MM.1S (cell line): ENCODE measurements around the gene ANO3.

Source experiments
- DNase-seq: peaks from one replicate; pipeline ENCODE4 v3.0.0-alpha.2; 2015
- H2AFZ ChIP-seq: fragments of 300-600 bp; sonication (generic); 2 replicates; pipeline ENCODE4 v1.6.0; 2016; ENCODE audit warnings: antibody characterized with exemption, low read length
- H3F3A ChIP-seq: fragments of 300-600 bp; sonication (generic); 2 replicates; pipeline ENCODE4 v1.6.1; 2016; ENCODE audit warnings: mild to moderate bottlenecking, antibody characterized with exemption, low read length, moderate library complexity, mixed read lengths; ENCODE audit not compliant: insufficient read depth
- H3K27ac ChIP-seq: fragments of 300-600 bp; sonication (generic); 2 replicates; pipeline ENCODE4 v1.5.1; 2016; ENCODE audit warnings: mild to moderate bottlenecking, low read length
- H3K27me3 ChIP-seq: fragments of 300-600 bp; sonication (generic); replicated peaks from 2 replicates; pipeline ENCODE4 v1.6.0; 2016; ENCODE audit warnings: low read length; ENCODE audit not compliant: insufficient read depth
- H3K36me3 ChIP-seq: fragments of 300-600 bp; sonication (generic); replicated peaks from 2 replicates; pipeline ENCODE4 v1.6.1; 2016; ENCODE audit warnings: mild to moderate bottlenecking, low read length, mixed read lengths; ENCODE audit not compliant: insufficient read depth
- H3K4me1 ChIP-seq: fragments of 300-600 bp; sonication (generic); 2 replicates; pipeline ENCODE4 v1.6.1; 2016; ENCODE audit warnings: low read length, mixed read lengths
- H3K4me2 ChIP-seq: fragments of 300-600 bp; sonication (generic); 2 replicates; pipeline ENCODE4 v1.6.0; 2016; ENCODE audit warnings: low read depth, low read length
- H3K4me3 ChIP-seq: fragments of 300-600 bp; sonication (generic); 2 replicates; pipeline ENCODE4 v1.5.1; 2016; ENCODE audit warnings: low read length, mixed read lengths
- H3K79me2 ChIP-seq: fragments of 300-600 bp; sonication (generic); 2 replicates; pipeline ENCODE4 v1.6.1; 2016; ENCODE audit warnings: mixed run types, low read length, mixed read lengths
- H3K9ac ChIP-seq: fragments of 300-600 bp; sonication (generic); 2 replicates; pipeline ENCODE4 v1.6.1; 2016; ENCODE audit warnings: low read length, mixed read lengths
- H3K9me2 ChIP-seq: fragments of 300-600 bp; sonication (generic); replicated peaks from 2 replicates; pipeline ENCODE4 v1.6.1; 2016; ENCODE audit warnings: mild to moderate bottlenecking, low read length, mixed read lengths; ENCODE audit not compliant: insufficient read depth
- H3K9me3 ChIP-seq: fragments of 300-600 bp; sonication (generic); replicated peaks from 2 replicates; pipeline ENCODE4 v1.6.1; 2016; ENCODE audit warnings: mild to moderate bottlenecking, low read length, mixed read lengths; ENCODE audit not compliant: insufficient read depth
- H4K20me1 ChIP-seq: fragments of 300-600 bp; sonication (generic); 2 replicates; pipeline ENCODE4 v1.6.1; 2016; ENCODE audit warnings: mild to moderate bottlenecking, low read length, moderate library complexity, mixed read lengths; ENCODE audit not compliant: insufficient read depth
- EZH2 ChIP-seq: fragments of 300-600 bp; sonication (generic); optimal IDR thresholded peaks from 2 replicates; pipeline ENCODE3; 2017; ENCODE audit warnings: low read depth, mild to moderate bottlenecking, antibody characterized with exemption, low read length, mixed read lengths
- EZH2phosphoT487 ChIP-seq: fragments of 300-600 bp; sonication (generic); IDR thresholded peaks from 2 replicates; pipeline ENCODE4 v1.6.1; 2018; ENCODE audit warnings: antibody characterized with exemption, low read length
- TF ChIP-seq, protein P1 (sequence below): fragments of 300-600 bp; sonication (generic); IDR thresholded peaks from 2 replicates; pipeline ENCODE4 v1.5.1; 2016; ENCODE audit warnings: antibody characterized with exemption, low read length, mixed read lengths

The ANO3 gene

DNA sequence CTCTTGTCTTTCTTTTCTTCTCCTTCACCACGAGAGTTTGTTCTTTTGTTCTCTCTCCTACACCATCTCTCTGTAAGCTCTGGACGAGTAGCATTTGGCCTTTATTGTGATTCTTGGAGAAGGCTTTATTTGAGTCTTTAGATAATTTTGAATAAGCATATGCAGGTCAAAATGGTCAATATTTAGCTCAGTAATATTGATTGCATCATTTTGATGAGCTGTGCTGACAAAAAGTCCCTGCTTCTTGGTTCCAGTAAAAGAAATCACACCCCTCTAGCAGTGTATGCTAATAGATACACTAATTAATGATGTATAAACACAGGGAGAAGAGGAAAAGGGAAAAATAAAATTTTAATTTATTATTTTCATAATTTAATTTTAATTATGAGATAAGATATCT is 266.0 kb downstream of the ANO3 start:
- no peaks in the 10 kb centered on the region for H3K79me2 ChIP-seq
- H3K27me3 ChIP-seq, result no peaks in the 10 kb centered on the region
- no peak overlapping the region for H2AFZ ChIP-seq
- H3K9me3 ChIP-seq, result no peaks in the 10 kb centered on the region
- H3K4me2 ChIP-seq, result no peak overlapping the region
- TF ChIP-seq EZH2 (no peak), EZH2phosphoT487 (no peak)
- TF ChIP-seq, protein P1, sequence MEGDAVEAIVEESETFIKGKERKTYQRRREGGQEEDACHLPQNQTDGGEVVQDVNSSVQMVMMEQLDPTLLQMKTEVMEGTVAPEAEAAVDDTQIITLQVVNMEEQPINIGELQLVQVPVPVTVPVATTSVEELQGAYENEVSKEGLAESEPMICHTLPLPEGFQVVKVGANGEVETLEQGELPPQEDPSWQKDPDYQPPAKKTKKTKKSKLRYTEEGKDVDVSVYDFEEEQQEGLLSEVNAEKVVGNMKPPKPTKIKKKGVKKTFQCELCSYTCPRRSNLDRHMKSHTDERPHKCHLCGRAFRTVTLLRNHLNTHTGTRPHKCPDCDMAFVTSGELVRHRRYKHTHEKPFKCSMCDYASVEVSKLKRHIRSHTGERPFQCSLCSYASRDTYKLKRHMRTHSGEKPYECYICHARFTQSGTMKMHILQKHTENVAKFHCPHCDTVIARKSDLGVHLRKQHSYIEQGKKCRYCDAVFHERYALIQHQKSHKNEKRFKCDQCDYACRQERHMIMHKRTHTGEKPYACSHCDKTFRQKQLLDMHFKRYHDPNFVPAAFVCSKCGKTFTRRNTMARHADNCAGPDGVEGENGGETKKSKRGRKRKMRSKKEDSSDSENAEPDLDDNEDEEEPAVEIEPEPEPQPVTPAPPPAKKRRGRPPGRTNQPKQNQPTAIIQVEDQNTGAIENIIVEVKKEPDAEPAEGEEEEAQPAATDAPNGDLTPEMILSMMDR, result no peak
- H3K4me3 ChIP-seq, result no peak overlapping the region
- H3K9ac ChIP-seq, result no peak overlapping the region
- no peaks in the 10 kb centered on the region for H3F3A ChIP-seq
- H3K9me2 ChIP-seq, result no peaks in the 10 kb centered on the region
- H3K36me3 ChIP-seq, result no peaks in the 10 kb centered on the region
- H3K4me1 ChIP-seq, result no peaks in the 10 kb centered on the region
- DNase-seq, result no peak
- no peaks in the 10 kb centered on the region for H4K20me1 ChIP-seq
- no peak overlapping the region for H3K27ac ChIP-seq

GRCh38 chr11:26599425-26599824 is 267.5 kb downstream of the ANO3 start:
- Histone ChIP-seq H3K4me1 (no peaks in the 10 kb centered on the region), H2AFZ (no peak overlapping the region), H3F3A (no peaks in the 10 kb centered on the region), H3K79me2 (no peaks in the 10 kb centered on the region), H3K36me3 (no peaks in the 10 kb centered on the region), H4K20me1 (no peaks in the 10 kb centered on the region), H3K4me2 (no peak overlapping the region), H3K27ac (no peak overlapping the region), H3K9me3 (no peaks in the 10 kb centered on the region), H3K4me3 (no peak overlapping the region), H3K9ac (no peak overlapping the region), H3K9me2 (no peaks in the 10 kb centered on the region), H3K27me3 (no peaks in the 10 kb centered on the region)
- TF ChIP-seq, protein P1, result no peak
- TF ChIP-seq EZH2 (no peak), EZH2phosphoT487 (no peak)
- no peak for DNase-seq

GRCh38 chr11:26599876-26600434 is 268.0 kb downstream of the ANO3 start:
- DNase-seq, result no peak
- Histone ChIP-seq H3K79me2 (no peaks in the 10 kb centered on the region), H3K9me2 (no peaks in the 10 kb centered on the region), H3K9ac (no peak overlapping the region), H3K4me2 (no peak overlapping the region), H3K4me1 (no peaks in the 10 kb centered on the region), H3K27ac (no peak overlapping the region), H3K36me3 (no peaks in the 10 kb centered on the region), H3F3A (no peaks in the 10 kb centered on the region), H3K4me3 (no peak overlapping the region), H3K9me3 (no peaks in the 10 kb centered on the region), H3K27me3 (no peaks in the 10 kb centered on the region), H2AFZ (no peak overlapping the region), H4K20me1 (no peaks in the 10 kb centered on the region)
- TF ChIP-seq EZH2phosphoT487, result no peak
- TF ChIP-seq EZH2, result no peak
- TF ChIP-seq, protein P1, result no peak
